Measurements from ENCODE around the gene TERB1. TPM values are rescaled to one million over a fixed set of nuclear protein-coding genes. Genes with fewer than 3 reads are reported as not detected.

TERB1 gene
- total and polyA plus RNA-seq, 2 of the 13 experiments (the other 11 are each of a cell fraction or from before 2014, with no cell fraction given), result not detected

DNA sequence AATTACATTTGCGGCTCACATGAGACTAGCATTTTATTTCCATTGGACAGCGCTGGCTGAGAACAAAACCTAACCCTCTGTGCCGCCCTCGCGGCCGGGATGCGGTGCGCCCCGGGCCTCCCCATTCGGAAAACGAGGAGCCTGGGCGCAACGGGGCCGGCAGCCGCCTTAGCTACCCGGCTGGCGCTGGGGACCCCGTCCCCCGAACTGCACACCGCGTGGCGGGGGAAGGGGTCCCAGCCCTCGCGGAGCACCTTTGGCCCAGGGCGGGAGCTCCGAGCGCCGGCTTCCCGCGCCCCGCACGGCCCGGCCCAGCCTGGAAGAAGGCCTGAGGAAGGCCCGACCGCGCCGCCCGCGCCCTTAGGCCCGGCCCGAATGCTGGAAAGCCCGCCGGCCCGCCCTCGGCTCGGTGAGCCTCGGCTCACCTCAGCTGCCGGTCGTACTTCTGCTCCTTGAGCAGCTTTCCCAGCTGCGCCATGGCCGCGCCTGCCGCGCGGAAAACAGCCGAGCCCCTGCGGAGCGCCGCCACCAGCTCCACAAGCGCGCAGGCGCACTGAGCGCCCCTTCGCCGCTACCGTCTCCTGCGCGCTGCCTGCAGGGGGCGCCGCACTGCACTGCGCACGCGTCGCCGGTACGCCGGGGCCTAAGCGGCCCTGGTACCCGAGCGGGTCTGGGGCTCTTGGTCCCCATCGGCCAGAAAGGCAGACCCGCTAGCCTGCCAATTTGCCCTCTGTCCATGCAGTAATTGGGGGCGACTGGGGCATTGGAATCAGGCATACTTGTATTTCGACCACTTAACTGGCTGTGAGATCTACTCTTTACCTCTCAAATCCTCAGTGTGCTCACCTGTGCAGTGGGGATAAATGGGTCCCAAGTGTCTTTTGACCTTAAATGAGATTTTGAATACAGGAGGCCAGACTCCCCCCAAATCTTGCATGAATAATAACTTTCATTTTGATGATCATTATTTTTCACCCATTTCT lies 29.3 kb upstream of the TERB1 start, which contains the start of gene NAE1 (continued):
- TF ChIP-seq, protein P1, sequence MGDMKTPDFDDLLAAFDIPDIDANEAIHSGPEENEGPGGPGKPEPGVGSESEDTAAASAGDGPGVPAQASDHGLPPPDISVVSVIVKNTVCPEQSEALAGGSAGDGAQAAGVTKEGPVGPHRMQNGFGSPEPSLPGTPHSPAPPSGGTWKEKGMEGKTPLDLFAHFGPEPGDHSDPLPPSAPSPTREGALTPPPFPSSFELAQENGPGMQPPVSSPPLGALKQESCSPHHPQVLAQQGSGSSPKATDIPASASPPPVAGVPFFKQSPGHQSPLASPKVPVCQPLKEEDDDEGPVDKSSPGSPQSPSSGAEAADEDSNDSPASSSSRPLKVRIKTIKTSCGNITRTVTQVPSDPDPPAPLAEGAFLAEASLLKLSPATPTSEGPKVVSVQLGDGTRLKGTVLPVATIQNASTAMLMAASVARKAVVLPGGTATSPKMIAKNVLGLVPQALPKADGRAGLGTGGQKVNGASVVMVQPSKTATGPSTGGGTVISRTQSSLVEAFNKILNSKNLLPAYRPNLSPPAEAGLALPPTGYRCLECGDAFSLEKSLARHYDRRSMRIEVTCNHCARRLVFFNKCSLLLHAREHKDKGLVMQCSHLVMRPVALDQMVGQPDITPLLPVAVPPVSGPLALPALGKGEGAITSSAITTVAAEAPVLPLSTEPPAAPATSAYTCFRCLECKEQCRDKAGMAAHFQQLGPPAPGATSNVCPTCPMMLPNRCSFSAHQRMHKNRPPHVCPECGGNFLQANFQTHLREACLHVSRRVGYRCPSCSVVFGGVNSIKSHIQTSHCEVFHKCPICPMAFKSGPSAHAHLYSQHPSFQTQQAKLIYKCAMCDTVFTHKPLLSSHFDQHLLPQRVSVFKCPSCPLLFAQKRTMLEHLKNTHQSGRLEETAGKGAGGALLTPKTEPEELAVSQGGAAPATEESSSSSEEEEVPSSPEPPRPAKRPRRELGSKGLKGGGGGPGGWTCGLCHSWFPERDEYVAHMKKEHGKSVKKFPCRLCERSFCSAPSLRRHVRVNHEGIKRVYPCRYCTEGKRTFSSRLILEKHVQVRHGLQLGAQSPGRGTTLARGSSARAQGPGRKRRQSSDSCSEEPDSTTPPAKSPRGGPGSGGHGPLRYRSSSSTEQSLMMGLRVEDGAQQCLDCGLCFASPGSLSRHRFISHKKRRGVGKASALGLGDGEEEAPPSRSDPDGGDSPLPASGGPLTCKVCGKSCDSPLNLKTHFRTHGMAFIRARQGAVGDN (CRISPR knock-in tag; IDR thresholded peaks at IDR 0.05), result peak; percentile 98
- 0 out of 2 replicates have a peak, but pooled peaks have one; percentile 22 for TF ChIP-seq ZNF431 (CRISPR knock-in tag; IDR thresholded peaks at IDR 0.05; ENCODE audit: borderline replicate concordance, low read depth)
- TF ChIP-seq ZSCAN30 (CRISPR knock-in tag; IDR thresholded peaks at IDR 0.05), result no peak
- TF ChIP-seq ZNF546 (CRISPR knock-in tag; conservative IDR thresholded peaks at IDR 0.05), result peak; percentile 90; the same call in 1 of the 2 replicates
- peak; percentile 60; the same call in 1 of the 2 replicates for TF ChIP-seq ZSCAN9 (CRISPR knock-in tag; IDR thresholded peaks at IDR 0.05; ENCODE audit: borderline replicate concordance)
- TF ChIP-seq, protein P2, sequence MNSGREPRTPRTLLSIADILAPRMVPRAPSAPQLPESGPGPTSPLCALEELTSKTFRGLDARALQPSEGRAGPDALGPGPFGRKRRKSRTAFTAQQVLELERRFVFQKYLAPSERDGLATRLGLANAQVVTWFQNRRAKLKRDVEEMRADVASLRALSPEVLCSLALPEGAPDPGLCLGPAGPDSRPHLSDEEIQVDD (CRISPR knock-in tag; IDR thresholded peaks at IDR 0.05; ENCODE audit: borderline replicate concordance), result no peak; the same call in 1 of the 2 replicates
- TF ChIP-seq SMAD3 (CRISPR knock-in tag; IDR thresholded peaks at IDR 0.05), result 0 out of 2 replicates have a peak, but pooled peaks have one; percentile 38
- TF ChIP-seq POLR2AphosphoS2 (IDR thresholded peaks at IDR 0.05; ENCODE audit: low read depth, low read length), result no peak
- TF ChIP-seq SALL1 (CRISPR knock-in tag; IDR thresholded peaks at IDR 0.05), result peak; percentile 92
- no peak for TF ChIP-seq ZNF382 (CRISPR knock-in tag; IDR thresholded peaks at IDR 0.05; ENCODE audit: borderline replicate concordance)
- TF ChIP-seq, protein P3, sequence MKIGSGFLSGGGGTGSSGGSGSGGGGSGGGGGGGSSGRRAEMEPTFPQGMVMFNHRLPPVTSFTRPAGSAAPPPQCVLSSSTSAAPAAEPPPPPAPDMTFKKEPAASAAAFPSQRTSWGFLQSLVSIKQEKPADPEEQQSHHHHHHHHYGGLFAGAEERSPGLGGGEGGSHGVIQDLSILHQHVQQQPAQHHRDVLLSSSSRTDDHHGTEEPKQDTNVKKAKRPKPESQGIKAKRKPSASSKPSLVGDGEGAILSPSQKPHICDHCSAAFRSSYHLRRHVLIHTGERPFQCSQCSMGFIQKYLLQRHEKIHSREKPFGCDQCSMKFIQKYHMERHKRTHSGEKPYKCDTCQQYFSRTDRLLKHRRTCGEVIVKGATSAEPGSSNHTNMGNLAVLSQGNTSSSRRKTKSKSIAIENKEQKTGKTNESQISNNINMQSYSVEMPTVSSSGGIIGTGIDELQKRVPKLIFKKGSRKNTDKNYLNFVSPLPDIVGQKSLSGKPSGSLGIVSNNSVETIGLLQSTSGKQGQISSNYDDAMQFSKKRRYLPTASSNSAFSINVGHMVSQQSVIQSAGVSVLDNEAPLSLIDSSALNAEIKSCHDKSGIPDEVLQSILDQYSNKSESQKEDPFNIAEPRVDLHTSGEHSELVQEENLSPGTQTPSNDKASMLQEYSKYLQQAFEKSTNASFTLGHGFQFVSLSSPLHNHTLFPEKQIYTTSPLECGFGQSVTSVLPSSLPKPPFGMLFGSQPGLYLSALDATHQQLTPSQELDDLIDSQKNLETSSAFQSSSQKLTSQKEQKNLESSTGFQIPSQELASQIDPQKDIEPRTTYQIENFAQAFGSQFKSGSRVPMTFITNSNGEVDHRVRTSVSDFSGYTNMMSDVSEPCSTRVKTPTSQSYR (CRISPR knock-in tag; IDR thresholded peaks at IDR 0.05; ENCODE audit: borderline replicate concordance), result no peak
- TF ChIP-seq, protein P4, sequence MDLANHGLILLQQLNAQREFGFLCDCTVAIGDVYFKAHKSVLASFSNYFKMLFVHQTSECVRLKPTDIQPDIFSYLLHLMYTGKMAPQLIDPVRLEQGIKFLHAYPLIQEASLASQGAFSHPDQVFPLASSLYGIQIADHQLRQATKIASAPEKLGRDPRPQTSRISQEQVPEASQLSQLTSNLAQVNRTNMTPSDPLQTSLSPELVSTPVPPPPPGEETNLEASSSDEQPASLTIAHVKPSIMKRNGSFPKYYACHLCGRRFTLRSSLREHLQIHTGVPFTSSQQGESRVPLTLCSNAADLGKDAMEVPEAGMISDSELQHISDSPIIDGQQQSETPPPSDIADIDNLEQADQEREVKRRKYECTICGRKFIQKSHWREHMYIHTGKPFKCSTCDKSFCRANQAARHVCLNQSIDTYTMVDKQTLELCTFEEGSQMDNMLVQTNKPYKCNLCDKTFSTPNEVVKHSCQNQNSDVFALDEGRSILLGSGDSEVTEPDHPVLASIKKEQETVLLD (CRISPR knock-in tag; IDR thresholded peaks at IDR 0.05; ENCODE audit: low read depth), result no peak
- TF ChIP-seq U2AF1 (optimal IDR thresholded peaks at IDR 0.05; ENCODE audit: low read depth, low read length), result peak; percentile 97
- peak; percentile 78; the same call in 1 of the 2 replicates for TF ChIP-seq ZNF138 (CRISPR knock-in tag; IDR thresholded peaks at IDR 0.05; ENCODE audit: low read depth)
- TF ChIP-seq HMG20B (CRISPR knock-in tag; conservative IDR thresholded peaks at IDR 0.05), result no peak
- TF ChIP-seq PTBP1 (IDR thresholded peaks at IDR 0.05; ENCODE audit: low read depth, low read length, poor library complexity, severe bottlenecking), result peak; percentile 42
- TF ChIP-seq ZNF605 (CRISPR knock-in tag; IDR thresholded peaks at IDR 0.05), result no peak; the same call in 1 of the 2 replicates
- TF ChIP-seq ZFP90 (CRISPR knock-in tag; IDR thresholded peaks at IDR 0.05; ENCODE audit: borderline replicate concordance), result peak; percentile 99
- TF ChIP-seq HIVEP1 (CRISPR knock-in tag; IDR thresholded peaks at IDR 0.05), result peak; percentile 44; the same call in 1 of the 2 replicates
